Parathyroid adenoma (tissue), 2 donors: Measurements from ENCODE around the gene LRRC52.

ENCODE experiments used
- H2AFZ ChIP-seq: fragments of 300-600 bp; sonication (generic); one replicate; pipeline ENCODE4 v1.7.0; 2017; ENCODE audit warnings: antibody characterized with exemption, mild to moderate bottlenecking
- H3K27ac ChIP-seq: fragments of 300-600 bp; sonication (generic); one replicate; pipeline ENCODE4 v1.7.0; 2017
- H3K27me3 ChIP-seq: fragments of 300-600 bp; sonication (generic); one replicate; pipeline ENCODE4 v1.7.0; 2017; ENCODE audit warnings: low read length; ENCODE audit not compliant: control insufficient read depth, insufficient read depth
- H3K36me3 ChIP-seq: fragments of 300-600 bp; sonication (generic); one replicate; pipeline ENCODE4 v1.7.0; 2017; ENCODE audit warnings: low read length; ENCODE audit not compliant: control insufficient read depth, insufficient read depth
- H3K4me1 ChIP-seq: fragments of 300-600 bp; sonication (generic); one replicate; pipeline ENCODE4 v1.7.0; 2017; ENCODE audit warnings: control low read depth
- H3K4me2 ChIP-seq: fragments of 300-600 bp; sonication (generic); one replicate; pipeline ENCODE4 v1.7.0; 2017; ENCODE audit warnings: low read length
- H3K4me3 ChIP-seq: fragments of 300-600 bp; sonication (generic); one replicate; pipeline ENCODE4 v1.7.0; 2017; ENCODE audit warnings: low read depth, low read length
- H3K79me2 ChIP-seq: fragments of 300-600 bp; sonication (generic); one replicate; pipeline ENCODE4 v1.7.0; 2017; ENCODE audit warnings: control low read depth
- H3K9ac ChIP-seq: fragments of 300-600 bp; sonication (generic); one replicate; pipeline ENCODE4 v1.7.0; 2017; ENCODE audit warnings: mild to moderate bottlenecking
- H3K9me3 ChIP-seq: fragments of 300-600 bp; sonication (generic); one replicate; pipeline ENCODE4 v1.7.0; 2017; ENCODE audit warnings: low read length; ENCODE audit not compliant: control insufficient read depth
- TF ChIP-seq, protein P1 (sequence below): fragments of 300-600 bp; sonication (generic); IDR thresholded peaks from one replicate; pipeline ENCODE4 v1.7.0; 2017; ENCODE audit warnings: antibody characterized with exemption, mild to moderate bottlenecking
- donor health status: primary hyperparathyroidism.

Gene LRRC52

DNA sequence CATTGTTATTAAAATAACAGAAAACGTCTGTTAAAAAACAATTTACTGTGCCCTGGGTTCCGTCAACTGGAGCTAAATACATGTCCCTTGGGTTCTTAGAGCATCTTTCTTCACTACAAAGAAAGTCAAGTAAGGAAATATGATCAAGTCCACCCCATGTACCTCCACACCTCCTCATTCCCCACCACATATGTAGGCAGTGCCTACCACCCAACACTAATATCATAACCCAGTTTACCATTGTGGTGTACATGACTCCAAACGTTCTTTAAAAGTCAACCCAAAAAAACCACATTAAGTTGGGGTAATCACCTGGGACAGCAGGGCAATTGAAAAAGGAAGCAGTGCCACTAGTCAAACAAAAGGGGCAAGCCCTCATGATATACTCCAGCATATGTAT, 7.8 kb upstream of the LRRC52 start:
- H3K9ac ChIP-seq, result no peak overlapping the region
- no peak overlapping the region for H3K4me3 ChIP-seq
- no peak overlapping the region for H3K4me2 ChIP-seq
- no peaks in the 10 kb centered on the region for H3K27me3 ChIP-seq
- H3K79me2 ChIP-seq, result no peaks in the 10 kb centered on the region
- no peak overlapping the region for H3K27ac ChIP-seq
- H3K36me3 ChIP-seq, result no peaks in the 10 kb centered on the region
- no peaks in the 10 kb centered on the region for H3K4me1 ChIP-seq
- H2AFZ ChIP-seq, result no peak overlapping the region
- TF ChIP-seq, protein P1, sequence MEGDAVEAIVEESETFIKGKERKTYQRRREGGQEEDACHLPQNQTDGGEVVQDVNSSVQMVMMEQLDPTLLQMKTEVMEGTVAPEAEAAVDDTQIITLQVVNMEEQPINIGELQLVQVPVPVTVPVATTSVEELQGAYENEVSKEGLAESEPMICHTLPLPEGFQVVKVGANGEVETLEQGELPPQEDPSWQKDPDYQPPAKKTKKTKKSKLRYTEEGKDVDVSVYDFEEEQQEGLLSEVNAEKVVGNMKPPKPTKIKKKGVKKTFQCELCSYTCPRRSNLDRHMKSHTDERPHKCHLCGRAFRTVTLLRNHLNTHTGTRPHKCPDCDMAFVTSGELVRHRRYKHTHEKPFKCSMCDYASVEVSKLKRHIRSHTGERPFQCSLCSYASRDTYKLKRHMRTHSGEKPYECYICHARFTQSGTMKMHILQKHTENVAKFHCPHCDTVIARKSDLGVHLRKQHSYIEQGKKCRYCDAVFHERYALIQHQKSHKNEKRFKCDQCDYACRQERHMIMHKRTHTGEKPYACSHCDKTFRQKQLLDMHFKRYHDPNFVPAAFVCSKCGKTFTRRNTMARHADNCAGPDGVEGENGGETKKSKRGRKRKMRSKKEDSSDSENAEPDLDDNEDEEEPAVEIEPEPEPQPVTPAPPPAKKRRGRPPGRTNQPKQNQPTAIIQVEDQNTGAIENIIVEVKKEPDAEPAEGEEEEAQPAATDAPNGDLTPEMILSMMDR, result no peak
- no peaks in the 10 kb centered on the region for H3K9me3 ChIP-seq

DNA sequence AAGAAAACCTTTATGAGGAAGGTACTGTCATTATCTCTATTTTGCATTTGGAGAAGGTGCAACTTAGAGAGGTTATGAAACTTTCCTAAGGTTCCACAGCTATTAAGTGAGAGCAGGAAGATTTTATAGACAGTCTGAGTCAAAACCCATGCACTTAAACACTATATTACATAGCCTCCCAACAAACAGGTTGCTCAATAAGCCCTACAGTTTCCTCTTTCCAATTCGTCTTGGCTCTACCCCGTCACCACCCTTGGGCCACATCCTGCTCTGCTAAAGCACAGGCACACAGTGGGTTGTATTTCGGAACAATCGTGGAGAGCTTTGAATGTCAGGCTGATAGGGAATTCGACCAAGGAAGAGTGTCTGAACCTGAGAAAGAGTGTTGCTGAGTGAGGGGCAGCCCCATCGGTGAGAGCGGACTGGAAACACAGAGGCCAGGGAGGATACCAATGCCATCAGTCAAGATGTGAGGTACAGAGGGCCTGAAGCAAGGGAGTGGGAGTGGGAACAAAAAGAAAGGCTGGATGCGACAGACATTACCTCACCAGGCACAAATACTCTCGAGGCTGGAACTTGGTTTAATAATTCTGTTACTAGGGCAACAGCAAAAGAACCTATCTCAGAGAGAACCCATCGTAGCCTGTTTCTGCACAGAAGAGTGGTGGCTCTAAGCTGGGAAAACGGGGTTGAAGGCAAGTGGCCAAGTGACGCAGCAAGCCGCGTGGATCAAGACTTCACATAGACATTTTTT, 6.3 kb upstream of the LRRC52 start:
- Histone ChIP-seq H3K27me3 (no peaks in the 10 kb centered on the region), H3K4me1 (no peaks in the 10 kb centered on the region), H3K27ac (no peak overlapping the region), H3K9ac (no peak overlapping the region), H3K4me3 (no peak overlapping the region), H3K4me2 (no peak overlapping the region), H3K36me3 (no peaks in the 10 kb centered on the region), H2AFZ (no peak overlapping the region), H3K79me2 (no peaks in the 10 kb centered on the region), H3K9me3 (no peaks in the 10 kb centered on the region)
- TF ChIP-seq, protein P1, result no peak

DNA sequence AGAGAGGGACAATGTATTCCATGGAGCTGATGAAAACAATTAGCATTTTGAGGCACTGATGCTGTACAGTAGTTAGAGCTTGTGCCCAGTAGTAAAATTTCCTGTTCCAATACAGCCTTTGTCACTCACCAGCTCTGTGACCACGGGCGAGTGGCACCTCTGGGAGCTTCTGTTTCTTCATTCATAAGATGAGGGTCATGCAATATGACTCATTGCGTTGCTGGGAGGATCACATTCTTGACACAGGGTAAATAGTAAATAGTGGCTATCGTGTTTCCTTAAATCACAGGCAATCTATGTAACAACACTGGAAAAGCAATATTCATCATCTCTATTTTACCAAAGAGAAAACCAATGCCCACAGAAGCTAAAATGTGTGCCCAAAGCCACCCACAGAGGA, 4.5 kb upstream of the LRRC52 start:
- Histone ChIP-seq H3K27me3 (no peaks in the 10 kb centered on the region), H2AFZ (no peak overlapping the region), H3K4me1 (peaks cover 3% of the 10 kb centered on the region), H3K4me3 (no peak overlapping the region), H3K79me2 (no peaks in the 10 kb centered on the region), H3K4me2 (no peak overlapping the region), H3K9me3 (no peaks in the 10 kb centered on the region), H3K27ac (no peak overlapping the region), H3K9ac (no peak overlapping the region), H3K36me3 (no peaks in the 10 kb centered on the region)
- TF ChIP-seq, protein P1, result no peak

DNA sequence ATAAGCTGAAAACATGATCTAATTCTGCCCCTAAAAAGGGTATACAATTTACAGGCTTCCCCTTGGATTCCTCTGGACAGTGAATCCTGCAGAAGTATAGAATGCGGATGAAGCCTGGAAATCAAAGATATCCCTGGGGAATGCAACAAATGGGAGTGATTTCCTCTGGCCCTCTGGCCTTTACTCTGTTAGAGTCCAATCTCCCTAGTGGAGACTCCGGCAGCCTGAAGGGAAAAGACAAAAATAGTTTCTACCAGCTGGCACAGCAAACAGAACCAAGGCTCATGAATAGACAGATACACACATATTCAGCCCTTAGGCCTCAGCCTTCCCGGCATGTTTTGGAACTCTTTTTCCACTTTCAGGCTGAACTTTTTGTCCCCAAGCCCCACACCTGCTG, 3.9 kb upstream of the LRRC52 start:
- H3K4me1 ChIP-seq, result peaks cover 3% of the 10 kb centered on the region
- no peaks in the 10 kb centered on the region for H3K36me3 ChIP-seq
- no peaks in the 10 kb centered on the region for H3K9me3 ChIP-seq
- no peak overlapping the region for H3K27ac ChIP-seq
- H3K4me2 ChIP-seq, result no peak overlapping the region
- H2AFZ ChIP-seq, result no peak overlapping the region
- no peak overlapping the region for H3K9ac ChIP-seq
- no peaks in the 10 kb centered on the region for H3K79me2 ChIP-seq
- TF ChIP-seq, protein P1, result no peak
- no peaks in the 10 kb centered on the region for H3K27me3 ChIP-seq
- H3K4me3 ChIP-seq, result no peak overlapping the region
